ENCODE results near the gene RASGEF1B.
"Not testable (repeated sequence)": the region's sequence is repeated elsewhere in the genome, so short reads cannot be mapped to it uniquely, and the experiment has no call there.

Gene RASGEF1B

DNA sequence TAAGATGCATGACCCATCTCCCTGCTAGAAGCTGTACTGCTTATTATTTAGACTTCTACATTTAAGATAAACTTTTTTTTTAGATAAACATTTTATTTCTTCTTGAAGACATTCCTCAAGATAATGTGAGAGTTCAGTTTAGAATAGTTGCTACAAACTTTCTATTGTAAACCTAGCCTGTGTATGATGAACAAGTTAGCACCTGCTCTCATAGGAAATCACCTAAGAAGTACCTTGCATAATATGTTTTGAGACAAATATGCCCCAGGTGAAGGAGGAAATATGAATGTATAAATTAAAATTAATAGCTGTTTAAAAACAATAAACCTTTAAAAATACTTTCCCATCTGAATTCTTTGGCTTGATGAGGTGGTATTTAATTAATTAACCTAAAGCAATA is 35.6 kb downstream of the RASGEF1B start:
- DNase-seq (ENCODE audit: insufficient read length, low spot score) (no peak), FAIRE-seq (no peak)

DNA sequence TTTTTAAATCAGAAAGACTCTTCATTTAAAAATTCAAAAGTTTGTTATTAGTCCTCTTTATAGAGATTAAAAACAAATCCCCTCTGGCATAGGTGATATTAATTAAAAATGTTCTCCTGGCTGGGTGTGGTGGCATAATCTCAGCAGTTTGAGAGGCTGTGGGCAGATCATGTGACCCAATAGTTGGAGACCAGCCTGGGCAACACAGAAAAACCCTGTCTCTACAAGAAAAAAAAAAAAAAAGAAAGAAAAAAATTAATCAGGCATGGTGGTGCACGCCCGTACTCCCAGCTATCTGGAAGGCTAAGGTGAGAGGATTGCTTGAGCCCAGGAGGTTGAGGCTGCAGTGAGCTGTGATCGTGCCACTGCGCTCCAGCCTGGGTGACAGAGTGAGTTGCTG is 38.9 kb downstream of the RASGEF1B start:
- DNase-seq (ENCODE audit: insufficient read length, low spot score) (no peak), FAIRE-seq (no peak)

DNA sequence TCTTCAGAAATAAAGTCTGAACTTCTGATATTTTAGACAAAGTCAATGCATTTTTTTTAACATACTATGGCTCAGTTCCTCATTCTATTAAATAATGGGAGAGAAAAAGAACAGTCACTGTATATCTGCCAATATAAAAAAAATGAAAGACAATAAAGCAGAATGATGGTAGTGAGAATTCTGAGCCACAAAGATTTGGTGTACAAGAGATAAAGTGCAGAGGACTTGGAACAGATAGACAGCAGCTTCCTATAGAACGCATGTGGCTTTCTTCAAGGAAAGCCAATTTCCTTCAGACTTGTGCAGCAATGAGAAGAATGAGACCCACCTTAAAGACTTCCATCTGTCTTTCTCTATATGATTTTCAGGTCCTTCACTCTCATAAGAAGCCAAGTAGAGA is 39.7 kb downstream of the RASGEF1B start:
- no peak for FAIRE-seq
- DNase-seq (ENCODE audit: insufficient read length, low spot score), result no peak

DNA sequence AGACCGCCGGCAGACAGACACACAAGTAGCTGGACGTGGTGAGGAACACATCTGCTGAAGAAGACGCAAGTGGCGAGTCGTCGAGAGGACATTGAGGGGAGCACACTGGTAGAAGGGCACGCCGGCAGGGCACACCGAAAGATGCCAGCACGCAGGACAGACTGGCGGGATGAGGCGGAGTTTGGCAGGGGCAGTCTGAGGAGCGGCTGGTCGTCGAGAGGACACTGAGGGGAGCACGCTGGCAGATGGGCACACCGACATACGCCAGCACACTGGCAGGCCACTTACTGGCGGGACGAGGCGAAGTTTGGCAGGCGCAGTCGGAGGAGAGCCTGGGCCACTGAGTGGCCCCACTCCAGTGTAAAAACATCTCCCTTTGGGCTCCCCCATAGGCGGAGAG is 42.1 kb downstream of the RASGEF1B start:
- FAIRE-seq (no peak), DNase-seq (ENCODE audit: insufficient read length, low spot score) (no peak)

DNA sequence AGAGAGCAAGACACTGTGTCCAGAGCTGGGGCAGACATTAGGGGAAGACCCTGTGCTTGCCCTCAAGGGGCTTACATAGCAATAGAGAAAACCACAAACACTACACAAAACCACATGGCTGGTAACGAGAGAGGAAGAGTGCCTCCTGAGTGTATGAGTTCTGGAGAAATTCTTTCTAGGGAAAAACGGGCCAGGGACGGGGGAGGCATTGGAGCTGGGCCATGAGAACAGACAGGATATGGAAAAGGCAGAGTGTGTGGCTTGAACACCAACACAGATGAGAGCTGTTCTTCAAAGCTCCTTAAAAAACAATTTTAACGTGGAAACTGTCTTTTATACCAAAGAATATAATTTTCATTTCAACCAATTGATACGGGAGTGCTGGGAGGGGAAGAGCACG is 42.7 kb downstream of the RASGEF1B start:
- DNase-seq (ENCODE audit: insufficient read length, low spot score) (no peak), FAIRE-seq (no peak)

DNA sequence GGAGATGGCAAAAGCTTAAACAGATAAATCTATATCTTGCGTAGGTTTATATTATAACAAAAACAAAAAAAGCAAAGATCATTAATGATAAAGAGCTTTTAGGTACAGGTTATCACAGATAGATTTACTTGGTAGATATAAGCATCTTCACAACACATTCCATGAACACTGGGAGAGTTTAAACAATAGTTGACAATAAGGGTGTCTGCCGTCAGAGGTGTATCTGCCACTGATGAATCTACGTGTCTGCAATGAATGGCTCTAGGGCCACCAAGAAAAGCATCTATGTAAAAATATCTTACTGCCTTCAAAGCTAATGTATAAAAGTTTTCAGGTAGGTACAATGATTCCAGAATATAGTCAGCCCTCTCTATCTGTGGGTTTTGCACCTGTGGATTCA is 43.7 kb downstream of the RASGEF1B start:
- DNase-seq (ENCODE audit: insufficient read length, low spot score) (no peak), FAIRE-seq (no peak)

DNA sequence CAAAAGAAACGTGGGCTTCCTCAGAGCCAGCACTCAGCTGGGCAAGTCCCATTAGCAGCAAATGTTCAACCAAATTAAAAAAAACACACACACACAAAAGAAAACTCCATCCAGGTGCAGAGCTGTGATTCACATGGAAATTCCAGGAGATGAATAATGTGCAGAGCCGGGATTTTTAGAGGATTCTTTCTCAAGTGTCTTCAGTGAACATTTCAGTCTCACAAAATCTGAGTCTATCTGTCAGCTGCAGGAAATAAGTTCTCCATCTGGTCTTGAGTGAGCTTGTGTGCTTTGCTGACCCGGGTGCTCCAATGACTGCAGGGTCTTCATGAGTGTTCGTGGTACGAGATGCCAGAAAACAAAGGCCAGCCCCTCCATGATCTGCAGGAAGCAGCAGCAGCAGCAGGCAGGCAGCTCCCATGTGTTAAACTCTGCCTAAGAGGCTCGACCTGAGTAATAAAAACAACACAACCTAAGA is 44.3 kb downstream of the RASGEF1B start:
- DNase-seq (ENCODE audit: insufficient read length, low spot score), result no peak
- FAIRE-seq, result no peak

DNA sequence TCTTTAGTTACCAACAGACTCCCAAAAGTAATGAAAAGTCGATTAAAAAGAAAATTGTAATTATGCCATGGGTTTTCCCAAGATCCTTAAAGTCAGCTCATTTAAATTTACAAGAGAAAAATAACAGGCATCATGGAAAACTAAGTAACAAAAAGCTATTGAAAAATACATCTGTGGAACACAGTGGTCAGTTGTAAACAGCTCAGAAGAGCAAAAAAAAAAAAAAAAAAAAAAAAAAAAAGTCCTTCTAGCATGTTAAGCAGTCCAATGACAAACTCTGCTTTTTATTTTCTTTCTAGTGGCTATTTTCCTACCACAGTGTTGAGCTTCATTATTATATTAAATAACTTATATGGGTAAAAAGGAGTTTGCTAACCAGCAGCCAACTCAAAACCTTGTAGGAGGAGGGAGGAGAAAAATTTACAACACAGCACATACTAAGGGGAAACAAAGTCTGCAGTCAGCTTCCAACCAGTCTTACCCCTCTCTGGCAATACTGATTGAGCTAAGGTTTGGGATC is 44.9 kb downstream of the RASGEF1B start:
- no peak for FAIRE-seq
- DNase-seq (ENCODE audit: insufficient read length, low spot score), result no peak

DNA sequence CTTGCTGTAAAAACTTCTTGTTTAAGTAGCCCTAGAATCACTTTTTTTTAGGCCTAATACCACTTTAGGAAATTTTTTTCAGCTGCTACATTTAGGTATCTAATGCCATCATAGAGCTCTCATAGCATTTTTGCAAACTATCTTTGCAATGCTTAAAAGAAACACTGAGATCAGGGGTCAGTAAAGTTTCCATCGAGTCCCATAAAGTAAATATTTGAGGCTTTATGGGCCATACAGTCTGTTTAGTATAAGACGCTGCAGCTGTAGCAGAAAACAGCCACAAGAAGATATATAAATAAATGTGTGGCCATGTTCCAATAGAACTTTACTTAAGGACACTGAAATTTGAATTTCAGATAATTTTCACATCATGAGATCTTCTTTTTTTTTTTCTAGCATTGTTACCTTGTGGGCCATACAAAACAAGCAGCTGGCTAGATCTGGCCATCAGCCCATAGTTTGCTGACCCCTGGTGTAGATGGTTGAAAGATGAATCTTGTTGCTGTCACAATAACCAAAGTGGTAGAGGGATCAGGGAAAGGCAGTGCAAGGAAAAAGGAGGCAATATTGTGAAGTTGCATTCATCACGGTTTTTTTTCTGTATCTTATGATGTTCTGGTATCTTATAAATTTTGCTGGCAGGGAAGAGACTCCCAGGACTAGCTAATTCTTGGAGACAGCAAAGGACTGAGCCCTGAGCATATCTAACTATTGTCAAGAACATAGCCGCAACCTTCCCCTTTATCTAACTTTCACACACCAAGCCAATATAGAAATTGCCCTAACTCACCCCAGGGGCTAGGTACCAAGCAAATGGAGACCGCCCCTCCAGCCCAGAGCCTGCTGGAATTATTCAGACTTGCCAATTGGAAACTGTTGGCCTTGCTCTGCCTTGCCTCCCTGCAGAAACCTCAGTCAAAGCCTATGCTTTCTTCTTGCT is 46.6 kb downstream of the RASGEF1B start:
- no peak for FAIRE-seq

DNA sequence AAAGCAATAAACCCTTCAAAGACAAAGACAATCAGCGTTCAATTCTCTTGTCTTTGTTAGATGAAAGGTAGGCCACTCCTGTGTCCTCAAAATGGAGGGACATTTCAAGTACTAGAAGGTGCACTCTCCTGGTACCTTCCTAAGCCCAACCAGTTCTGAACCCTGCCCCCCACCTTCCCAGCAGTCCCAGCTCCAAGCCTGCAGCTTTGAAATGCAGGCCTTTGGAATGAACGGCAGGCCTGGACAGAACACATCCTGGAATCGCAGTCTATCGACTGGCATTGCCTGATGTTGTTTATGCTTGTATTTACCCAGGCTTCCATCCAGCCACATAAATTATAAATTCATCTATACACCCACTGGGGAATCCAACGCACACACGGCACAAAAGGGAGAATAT is 47.4 kb downstream of the RASGEF1B start:
- FAIRE-seq, result no peak
- DNase-seq (ENCODE audit: insufficient read length, low spot score), result no peak

More for the DNA sequence above, 46.6 kb downstream of the RASGEF1B start:
- DNase-seq (ENCODE audit: insufficient read length, low spot score), result no peak

DNA sequence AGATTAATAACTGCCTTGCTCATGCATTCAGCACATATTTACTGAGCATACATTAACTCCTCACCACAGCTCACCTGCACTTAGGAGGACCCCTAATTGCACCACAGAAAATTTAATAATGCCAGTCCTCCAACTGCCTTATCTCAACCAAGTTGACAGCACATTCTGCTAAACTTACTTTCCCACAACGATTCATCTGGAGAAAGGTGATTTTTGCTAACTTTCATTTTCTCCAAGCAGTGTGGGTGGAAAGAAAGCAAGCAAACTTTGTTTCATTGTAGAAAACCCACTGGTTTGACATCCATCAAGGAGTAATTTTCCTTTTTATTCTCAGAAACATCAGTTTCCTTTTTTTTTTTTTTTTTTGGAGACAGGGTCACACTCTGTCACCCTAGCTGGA is 49.1 kb downstream of the RASGEF1B start:
- no peak for FAIRE-seq

DNA sequence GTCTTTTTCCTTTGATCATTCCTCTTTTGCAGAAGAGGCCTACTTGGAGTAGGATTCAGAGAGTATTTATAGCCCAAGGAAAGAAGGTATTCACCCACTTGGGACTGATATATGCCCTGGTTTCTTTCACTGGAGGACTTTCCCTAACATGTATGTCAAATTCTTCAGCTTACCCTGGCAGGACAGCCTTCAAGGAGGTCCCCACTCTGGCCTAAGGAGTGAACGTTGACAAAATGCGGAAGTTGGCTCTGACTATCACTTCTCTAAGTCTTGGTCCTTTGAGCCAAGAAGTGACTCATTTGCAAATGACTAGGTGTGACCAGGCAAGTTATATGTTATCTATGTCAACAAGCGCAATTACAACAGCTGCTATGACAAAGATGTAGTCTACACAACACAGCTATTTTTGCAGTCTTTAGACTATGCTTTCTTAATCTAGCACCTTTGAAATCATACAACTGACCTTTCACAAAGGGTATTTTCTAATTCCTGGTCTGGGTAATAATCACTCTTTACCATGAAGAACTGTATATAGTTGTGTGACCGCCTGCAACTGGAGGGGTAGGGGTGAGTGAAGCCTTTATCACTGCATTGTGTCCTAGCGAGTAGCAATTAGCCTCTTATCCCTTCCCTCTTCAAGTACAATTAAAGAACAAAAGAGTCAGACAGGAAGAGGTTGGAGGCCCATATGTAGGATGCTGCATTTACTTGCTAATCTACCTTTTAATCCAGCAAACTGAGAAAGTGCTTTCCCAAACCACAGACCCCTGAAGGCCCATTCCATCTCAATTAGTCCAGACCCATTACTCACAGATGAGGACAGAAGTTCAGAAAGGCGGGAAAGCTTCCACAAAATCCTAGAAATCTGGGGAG is 50.1 kb downstream of the RASGEF1B start:
- FAIRE-seq (no peak), DNase-seq (ENCODE audit: insufficient read length, low spot score) (no peak)

More for the DNA sequence above, 49.1 kb downstream of the RASGEF1B start:
- DNase-seq (ENCODE audit: insufficient read length, low spot score), result no peak

DNA sequence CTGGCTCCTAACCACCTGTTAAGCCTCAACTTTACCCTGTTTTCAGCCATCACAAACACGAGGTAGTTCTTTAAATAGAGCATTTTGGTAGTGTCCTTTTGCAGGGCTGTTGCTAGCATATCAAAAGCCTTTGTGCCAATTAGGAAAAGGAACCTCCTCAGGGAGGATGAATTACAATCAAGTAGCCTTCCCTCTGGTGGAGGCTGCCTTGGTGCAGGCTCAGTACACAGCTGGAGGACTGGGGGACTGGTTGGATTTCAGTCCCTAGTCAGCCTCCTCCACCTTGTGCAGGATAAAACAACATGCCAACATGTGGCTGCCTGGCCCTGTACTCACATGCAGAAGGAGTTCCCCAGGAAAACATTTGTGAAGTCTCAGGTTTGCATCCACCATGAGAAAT is 53.1 kb downstream of the RASGEF1B start:
- no peak for FAIRE-seq
- no peak for DNase-seq (ENCODE audit: insufficient read length, low spot score)

DNA sequence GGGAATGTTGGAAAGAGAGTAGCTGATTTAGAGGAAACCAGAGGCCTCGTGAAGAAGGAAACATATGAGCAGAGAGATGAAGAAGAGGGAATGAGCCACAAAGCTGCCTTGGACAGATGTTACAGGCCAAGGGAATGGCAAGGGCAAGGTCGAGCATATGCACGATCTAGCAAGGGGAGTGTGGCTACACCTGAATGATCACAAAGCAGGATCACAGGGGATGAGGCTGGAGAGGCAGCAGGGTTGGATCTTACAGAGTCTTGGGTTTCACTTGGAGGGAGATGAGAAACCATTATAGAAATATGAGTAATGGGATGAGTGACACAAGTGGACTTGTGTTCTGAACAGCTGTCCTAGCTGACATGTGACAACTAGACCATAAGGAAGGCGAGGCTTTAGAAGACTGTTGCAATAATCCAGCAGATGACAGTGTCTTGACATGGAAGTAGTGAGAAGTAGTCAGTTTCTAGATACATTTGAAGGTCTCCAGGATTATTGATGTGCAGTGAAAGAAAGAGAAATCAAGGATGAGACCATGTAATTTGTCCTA is 58.7 kb downstream of the RASGEF1B start:
- no peak for FAIRE-seq
- DNase-seq (ENCODE audit: insufficient read length, low spot score), result no peak

DNA sequence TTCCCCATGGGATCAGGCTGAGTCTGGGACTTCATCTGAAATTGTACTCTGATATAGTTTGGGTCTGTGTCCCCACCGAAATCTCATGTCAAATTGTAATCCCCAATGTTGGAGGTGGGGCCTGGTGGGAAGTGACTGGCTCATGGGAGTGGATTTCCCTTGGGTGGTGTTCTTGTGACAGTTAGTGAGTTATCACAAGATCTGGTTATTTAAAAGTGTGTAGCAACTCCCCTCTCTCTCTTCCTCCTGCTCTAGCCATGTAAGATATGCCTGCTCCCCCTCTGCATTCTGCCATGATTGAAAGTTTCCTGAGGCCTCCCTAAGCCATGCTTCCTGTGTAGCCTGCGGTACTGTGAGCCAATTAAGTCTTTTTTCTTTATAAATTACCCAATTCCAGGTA is 61.0 kb downstream of the RASGEF1B start:
- DNase-seq (ENCODE audit: insufficient read length, low spot score) (no peak), FAIRE-seq (no peak)

DNA sequence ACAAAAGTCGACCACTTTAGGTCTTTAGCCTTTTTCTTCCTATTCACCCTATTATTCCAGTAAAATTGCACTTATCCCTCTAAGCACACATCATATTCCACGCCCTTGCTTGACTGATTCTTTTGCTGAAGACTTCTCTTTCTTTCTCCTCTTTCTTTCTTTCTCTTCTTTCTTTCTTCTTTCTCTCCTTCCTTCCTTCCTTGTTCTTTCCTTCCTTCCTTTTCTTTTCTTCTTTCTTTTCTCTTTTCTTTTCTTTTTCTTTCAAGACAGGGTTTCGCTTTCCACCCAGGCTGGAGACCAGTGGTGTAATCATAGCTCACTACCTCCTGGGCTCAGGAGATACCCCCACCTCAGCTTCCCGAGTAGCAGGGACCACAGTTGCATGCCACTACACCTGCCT is 61.9 kb downstream of the RASGEF1B start:
- FAIRE-seq (no peak), DNase-seq (ENCODE audit: insufficient read length, low spot score) (no peak)

DNA sequence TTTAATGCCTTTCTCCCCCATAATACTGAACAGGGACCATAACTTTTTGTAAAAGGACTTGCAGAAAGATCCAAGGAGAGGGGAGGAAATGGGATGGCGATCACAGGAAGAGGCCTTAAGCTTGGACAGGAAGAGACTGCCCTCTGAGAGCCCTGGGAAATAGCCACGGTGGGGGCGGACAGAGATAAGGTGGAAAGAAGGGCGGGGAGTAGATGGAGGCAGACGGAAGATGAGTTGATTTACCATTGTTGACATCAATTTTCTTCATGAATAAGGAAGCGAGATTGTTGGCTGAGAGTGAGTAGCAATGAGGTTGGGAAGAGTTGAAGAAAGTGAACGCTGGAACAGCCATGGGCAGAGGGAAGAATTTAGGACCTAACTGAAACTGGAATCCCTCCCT is 63.4 kb downstream of the RASGEF1B start:
- DNase-seq (ENCODE audit: insufficient read length, low spot score) (no peak), FAIRE-seq (no peak)

DNA sequence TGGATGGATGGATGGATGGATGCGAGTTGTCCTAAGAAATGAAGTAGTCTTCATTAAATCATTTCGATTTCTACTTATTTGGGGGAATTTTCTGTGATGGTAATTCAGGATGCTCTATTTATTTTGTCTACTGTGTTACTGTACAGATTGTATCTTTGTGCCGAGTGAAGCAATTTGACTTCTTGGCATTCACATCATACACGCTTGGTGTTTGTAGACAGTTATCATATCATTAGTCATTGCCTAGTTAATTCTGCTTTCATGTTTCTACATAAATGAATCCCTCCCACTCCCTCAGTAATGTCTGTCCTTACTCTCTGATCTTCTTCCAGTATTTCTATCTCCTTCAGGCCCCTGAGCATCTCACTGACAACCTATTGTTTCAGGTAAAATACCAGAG is 64.0 kb downstream of the RASGEF1B start:
- no peak for DNase-seq (ENCODE audit: insufficient read length, low spot score)
- FAIRE-seq, result no peak

DNA sequence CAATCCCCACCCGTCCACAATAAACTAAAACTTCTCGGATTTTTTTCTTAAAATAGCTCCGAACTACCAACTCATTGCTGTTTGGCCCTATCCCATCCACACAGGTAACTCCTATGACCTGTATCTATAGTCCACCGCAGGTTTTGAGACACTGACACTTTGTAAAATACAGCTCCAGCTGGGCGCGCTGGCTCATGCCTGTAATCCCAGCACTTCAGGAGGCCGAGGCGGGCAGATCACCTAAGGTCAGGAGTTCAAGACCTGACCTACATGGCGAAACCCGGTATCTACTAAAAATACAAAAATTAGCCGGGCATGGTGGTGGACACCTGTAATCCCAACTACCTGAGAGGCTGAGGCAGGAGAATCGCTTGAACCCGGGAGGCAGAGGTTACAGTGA is 65.2 kb downstream of the RASGEF1B start:
- not testable (repeated sequence) for DNase-seq (ENCODE audit: insufficient read length, low spot score); FAIRE-seq

DNA sequence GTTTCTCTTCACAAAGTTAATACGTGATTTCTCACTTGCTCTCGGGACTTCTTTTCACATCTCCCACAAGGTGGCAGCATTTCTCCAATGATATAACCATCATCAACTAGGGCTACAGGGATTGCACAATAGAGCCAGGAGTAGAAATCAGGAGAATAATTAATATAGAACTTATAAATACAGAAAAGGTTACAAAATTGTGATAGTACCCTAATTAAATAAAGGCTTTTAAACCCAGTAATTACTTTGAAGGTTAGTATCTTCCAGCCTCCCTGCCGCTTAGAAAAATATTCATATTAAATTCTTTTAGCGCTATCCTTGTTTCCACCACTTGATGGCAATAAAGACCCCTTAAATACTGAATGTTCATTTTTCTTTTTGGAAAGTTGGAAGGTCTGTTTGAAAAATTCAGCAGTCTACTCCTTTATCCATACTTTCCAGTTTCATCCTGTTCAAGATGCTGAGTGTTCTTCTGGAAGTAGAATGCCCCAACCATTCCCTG is 65.8 kb downstream of the RASGEF1B start:
- FAIRE-seq (no peak), DNase-seq (ENCODE audit: insufficient read length, low spot score) (peak; percentile 42)

DNA sequence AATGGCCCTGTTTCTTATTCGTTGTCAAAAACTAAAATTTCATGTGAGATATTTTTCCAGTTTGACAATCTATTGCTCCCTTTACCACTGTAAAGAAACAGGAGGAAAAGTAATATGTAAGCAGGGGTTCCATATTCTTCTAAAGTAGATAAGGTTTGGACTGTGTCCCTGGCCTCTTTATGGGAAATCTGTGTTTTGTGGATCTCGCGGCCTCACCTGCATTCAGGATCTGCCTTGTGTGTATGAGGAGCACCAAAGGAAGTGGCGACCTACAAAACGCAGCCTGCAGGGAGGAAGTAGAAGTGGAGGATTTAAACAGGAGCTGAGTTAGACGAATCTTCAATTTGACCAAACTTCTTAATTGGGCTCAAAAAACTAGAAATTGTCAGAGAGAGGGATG is 67.0 kb downstream of the RASGEF1B start:
- no peak for DNase-seq (ENCODE audit: insufficient read length, low spot score)
- FAIRE-seq, result no peak
